GM21367 (cell line): ENCODE data around the gene SIRPA.

Experiments used
- ATAC-seq: cut with Tn5 transposase; IDR thresholded peaks from one replicate; pipeline ENCODE4 v1.9.1; 2021; ENCODE audit not compliant: unreplicated experiment

Gene SIRPA

DNA sequence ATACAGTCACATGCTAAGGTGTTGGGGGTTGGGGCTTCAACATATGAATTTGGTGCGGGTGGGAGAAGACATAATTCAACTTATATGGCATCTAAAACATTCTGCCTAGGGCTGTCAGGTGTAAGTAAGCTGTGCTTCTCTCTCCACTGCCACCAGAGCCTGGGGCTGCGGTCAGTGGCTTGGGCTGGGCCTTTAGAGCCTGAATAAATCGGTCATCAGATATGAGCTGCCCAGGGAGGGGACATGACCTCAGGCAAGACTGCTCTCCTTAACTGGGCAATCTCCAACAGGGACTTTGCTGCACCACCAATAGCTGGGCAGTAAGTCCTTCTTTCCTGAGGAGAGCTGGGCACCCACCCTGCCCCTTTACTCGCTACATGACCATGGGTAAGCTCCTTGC lies 24.9 kb upstream of the SIRPA start:
- ATAC-seq, result no peak

DNA sequence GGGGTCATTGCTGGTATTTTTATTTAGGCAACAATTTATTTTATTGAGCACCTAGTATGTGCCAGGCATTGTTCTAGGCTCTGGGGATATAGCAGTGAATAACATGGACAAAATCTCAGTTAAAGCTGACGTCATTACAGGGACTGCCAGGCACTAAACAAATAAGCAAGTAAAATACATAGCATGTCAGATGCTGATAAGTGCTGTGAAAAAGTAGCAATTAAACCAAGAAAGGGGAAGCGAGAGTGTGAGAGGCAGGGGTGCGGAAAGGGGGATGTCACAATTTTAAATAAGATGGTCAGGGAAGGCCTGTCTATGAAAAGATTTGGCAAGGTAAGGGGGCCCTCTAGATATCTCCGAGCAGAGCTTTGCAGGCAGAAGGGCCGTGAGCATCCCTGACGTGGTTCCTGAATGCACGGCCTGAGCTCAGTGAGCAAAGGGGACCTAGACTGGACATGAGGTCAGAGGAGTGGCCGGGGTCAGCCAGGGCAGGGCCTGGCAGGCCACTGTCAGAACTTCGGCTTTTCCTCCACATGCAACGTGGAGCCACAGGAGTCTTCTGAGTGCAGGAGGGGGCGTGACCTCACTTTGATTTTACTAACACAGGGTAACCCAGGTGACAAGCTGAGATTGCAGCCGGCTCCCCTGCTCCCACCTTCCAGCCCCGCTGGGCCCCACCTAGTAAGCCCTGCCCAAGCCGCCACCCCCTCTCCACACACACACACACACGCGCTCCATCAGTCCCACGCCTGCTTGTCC lies 24.2 kb upstream of the SIRPA start:
- ATAC-seq, result peak; percentile 47

DNA sequence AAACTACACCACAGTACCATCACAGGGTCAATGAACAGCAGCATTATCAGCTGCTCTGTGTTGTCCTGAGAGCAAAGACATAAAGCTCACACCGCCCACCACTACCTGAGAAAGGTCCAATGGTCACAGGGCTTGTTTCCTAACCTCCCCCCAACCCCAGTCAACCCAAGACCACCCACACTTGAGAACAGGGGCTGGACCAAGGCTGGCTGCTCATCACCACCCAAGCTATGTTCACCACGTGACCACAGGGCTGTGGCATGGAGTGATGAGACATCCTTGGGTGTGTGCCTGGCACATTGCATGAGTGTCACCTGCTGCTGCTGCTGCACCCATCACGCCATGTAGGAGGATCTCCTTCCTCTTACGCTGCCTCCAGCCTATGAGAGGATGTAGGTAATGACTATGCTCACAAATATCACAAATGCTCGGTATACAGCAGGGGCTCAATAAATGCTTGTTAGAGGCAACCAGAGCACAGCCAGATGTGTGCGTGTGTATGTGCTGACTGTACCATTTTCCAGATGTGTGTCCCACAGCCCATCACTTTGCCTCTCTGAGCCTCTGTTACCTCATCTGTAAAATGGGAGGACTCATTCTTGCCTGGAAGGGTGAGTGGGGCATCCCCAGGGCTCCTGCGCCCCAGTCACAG lies 23.3 kb upstream of the SIRPA start:
- ATAC-seq, result no peak

DNA sequence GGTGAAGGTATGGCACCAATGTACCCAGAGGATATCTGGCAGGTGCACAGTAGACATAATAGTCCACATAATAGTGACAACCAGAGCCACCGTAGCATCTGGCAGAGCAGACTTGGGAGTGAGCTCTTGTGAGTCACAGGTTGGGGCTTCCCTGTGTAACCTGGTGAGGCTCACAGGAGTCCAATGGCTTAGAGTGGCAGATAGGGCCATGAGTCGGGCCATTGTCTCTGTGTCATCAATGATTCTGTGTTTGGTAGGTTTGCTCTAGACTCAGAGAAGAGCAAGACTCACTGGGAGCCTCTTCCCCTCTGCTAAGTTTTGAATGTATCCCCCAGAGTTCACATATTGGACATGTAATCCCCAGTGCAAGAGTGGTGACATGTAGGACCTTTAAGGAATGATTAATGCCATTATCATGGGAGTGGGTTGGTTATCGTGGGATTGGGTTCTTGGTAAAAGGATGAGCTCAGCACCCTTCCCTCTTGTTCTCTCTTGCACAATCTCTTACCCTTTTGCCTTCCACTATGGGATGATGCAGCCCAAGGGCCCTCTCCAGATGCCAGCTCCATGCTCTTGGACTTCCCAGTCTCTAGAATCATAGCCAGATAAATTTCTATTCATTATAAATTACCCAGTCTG lies 22.6 kb upstream of the SIRPA start:
- no peak for ATAC-seq

DNA sequence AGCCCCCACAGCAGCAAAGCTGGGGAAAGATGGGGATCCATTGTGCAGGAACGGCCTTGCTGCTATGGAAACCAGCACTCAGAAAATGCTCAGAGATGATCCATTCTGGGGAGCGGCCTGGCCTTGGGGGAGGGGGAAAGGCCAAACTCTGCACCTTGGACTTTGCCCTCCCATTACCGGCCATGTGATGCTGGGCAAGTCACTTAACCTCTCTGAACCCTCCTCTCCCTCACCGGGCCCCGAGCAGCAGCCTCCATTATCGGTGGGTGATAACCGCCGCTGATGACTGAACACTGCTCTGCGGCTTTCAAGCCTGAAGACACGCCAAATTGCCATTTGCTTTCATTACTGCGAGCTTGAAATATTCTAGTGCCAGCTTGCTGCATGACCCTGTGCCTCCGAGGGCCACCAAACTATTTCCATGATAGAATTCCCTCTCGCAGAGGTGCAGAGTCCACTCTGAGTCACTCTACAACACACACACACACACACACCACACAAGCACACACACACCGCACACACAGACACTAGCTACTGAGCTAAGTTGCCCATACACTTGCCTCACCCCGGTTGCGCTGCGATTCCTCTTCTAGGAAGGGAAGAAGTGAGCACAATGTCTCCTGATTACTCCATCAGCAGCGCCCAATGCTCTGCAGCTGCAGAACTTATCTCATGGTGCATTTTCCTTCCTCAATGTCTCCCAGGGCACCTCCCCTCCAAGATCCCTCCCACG lies 20.6 kb upstream of the SIRPA start:
- no peak for ATAC-seq

DNA sequence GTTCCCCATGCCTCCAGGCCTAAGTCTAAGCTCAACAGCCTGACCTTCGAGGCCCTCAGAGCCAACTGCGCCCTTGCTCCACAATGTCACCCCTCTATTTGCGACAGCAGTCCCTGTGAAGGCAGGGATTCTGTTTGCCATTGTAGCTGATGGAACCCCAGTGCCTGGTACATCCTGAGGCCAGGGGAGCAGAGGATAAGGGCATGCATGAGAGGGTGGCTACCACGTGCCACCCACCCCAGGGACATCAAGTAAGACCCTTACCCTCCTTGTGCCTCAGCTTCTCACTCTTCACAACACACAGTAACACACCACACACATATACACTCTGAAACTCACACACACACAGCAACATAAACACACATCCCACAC lies 20.0 kb upstream of the SIRPA start:
- ATAC-seq, result no peak

DNA sequence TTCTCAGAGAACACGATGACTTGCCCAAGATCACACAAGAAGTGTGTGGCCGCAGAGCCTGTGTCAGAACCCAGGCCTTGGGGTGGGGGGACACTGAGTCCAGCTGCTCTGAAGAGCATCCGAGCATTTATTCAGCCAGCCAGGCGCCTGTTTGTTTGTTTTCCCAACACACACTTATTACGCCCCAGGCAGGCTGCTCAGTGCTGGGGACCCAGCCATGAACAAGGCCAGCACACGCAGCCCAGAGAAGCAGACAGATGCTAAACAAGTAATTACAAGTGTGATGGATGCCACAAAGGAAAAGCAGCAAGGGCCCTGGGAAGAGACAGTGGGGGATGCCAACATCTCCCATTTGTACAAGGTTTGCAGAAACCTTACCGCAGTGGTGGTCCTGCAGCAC lies 19.4 kb upstream of the SIRPA start:
- ATAC-seq, result no peak

DNA sequence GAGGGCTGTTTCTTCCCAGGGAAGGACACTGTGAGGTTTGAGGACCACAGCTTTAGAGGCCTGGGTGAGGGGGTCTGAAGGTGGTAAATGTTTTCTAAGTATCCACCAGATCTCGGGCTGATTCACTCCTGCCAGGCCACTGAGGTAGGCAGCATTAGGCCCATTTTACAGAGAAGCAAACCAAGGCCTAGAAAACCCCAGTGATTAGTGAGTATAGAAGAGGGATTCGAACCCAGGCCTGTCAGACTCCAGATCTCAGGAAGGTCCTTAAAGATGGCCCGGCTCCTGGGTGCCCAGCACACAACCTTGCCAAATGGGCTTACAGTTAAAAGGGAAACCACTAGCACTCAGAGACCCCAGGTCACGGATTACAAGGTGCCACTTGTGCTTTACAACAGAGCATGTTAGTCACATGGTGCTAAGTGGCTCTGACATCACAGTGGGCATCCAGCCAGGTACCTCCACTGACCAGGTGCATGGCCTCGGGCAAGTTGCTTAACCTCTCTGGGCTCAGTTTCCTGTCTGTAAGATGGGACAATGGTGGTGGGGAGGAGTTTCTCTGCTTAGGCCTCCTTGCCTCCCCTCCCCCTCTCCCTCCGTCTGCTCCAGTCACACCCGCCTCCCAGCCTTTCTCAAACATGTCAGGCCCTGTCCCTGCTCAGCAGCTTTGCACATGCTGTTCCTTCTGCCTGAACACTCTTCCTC lies 18.8 kb upstream of the SIRPA start:
- no peak for ATAC-seq

DNA sequence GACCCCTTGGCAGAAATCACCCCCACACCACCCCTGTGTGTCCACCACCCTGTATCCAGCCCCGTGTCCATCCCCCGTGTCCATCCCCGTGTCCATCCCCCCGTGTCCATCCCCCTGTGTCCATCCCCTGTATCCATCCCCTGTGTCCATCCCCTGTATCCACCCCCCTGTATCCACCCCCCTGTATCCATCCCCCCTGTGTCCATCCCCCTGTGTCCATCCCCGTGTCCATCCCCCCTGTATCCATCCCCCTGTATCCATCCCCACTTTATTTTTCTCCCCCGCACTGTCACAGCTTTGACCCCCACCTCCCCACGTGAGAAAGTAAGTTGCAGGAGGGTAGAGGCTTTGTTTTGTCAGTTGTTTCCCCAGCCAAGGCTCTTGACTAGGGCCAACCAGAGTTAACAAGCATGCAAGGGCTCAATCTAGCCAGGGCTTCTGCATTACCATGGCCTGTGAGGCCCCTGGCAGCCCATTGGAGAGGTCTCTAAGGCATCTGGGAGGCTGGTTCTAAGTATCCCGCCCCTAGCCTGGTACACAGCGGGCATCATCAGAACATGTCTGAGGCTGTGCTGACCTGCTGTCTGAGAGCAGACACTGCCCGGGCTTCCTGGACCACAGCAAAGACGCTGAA lies 18.1 kb upstream of the SIRPA start:
- no peak for ATAC-seq

DNA sequence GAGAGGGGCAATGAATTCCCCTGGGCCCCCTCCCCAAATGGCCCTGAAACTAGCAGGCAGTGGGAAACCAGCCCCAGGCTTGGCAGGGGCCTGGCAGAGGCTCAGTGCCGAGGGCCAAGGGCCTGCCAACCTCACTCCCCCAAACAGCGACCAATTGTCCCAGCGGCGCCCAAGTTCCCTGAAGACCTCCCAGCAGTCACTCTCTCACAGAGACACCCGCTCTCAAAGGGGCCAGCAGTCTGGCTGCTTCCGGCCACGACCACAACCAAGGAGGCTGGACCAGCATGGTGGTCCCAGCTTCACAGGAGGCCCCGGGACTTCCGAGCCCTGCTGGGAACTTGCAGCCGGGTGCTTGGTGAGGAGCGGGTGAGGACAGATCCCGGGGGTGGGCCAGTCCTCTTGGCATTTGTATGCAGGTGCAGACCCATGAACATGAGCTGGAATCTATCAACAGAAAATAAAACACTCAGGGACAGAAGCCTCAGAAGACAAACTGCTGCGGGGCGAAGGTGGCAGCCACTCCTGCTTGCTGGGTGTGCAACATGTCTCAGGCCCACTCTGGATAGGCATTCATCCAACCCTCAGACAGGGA lies 17.5 kb upstream of the SIRPA start:
- no peak for ATAC-seq

DNA sequence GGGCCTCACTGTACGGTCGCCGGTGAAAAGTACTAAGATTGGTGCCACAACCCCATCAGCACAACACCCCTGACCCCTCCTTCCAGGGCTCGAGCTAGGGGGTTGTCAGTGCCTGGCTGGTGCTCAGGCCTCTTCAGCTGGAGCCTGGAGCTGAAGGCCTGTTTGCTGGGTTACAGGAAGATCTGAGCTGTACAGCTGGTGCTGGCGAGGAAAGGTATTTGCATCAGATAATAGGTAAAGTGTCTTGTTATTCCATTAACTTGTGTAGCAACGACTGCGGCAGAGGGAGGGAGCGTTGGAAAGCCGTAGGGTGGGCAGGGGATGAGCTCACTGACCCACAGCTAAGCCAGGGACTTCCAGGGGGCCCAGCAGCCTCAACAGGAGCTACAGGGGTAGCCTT lies 15.8 kb upstream of the SIRPA start:
- no peak for ATAC-seq

DNA sequence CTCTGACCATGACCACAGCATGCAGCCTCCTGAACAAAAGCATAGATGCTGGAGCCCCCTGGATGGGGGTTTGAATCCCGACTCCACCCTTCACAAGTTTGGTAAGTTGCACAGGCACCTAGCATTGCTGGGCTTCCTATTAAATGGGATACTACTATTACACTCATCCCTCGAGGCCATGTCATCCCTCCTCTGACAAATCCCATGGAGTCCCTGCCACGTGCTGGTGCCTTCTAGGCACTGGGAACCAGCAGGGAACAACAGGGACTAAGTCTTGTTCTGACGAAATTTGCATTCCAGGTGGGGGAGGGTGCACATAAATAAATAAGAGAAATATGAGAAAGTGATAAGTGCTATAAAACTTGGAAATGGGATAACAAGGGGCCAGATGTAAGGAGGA lies 15.3 kb upstream of the SIRPA start:
- ATAC-seq, result no peak

DNA sequence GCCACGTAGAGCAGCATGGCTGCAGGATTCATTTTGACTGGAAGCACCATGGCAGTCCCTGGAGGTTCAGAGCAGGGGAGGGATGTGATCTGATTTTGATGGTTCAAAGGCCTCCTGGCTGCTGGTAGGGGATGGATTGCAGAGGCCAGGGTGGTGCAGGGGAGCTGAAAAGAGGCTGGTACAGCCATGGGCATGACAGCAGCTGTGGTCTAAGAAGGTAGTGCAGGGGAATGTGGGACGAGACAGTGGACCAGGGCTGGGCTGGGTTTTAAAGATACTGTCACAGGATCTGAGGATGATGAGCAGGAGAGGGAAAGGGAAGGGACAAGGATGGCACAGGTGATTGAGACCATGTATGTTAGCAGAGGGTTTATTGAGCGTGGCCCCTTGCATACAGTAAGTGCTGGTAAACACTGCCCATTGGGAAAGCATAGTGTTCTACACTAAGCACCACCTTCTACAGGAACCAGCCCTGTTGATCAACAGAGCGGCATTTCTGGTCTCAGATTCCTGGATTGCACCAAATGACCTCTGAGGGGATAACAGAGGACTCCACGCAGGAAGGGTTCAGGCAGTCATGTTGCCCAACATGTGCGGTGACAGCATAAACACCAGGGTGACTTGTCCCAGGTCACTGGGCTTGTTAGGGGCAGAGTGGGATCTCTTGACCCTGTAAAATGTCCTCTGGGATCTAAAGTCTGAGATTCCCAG lies 14.5 kb upstream of the SIRPA start:
- no peak for ATAC-seq

DNA sequence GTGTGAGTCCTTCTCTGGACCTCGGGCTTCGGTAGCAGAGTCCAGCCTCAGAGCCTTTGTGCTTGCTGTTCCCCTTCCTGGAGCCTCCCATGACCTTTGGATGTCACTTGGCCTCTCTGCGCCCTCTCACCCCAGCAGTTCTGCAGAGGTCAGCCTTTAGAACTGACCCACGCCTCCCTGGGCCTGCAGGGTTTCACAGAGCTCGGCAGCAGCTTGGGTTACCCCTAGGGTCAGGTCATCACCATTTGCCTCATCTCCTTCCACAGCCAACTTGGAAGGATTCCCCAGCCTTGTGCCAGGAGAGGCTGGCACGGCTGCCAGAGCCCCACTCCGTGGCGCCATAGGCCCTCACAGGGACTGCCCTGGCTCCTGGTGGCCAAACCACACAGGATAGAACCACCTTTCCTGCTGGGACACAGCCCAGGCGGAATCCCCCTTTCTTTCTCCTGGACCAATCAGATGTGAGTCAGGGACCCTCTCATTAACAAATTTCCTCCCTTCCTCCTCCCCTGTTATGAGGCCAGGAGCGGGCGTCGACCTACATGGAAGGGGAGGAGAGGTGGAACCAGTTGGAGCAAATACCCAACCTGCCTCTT lies 13.9 kb upstream of the SIRPA start:
- ATAC-seq, result no peak

DNA sequence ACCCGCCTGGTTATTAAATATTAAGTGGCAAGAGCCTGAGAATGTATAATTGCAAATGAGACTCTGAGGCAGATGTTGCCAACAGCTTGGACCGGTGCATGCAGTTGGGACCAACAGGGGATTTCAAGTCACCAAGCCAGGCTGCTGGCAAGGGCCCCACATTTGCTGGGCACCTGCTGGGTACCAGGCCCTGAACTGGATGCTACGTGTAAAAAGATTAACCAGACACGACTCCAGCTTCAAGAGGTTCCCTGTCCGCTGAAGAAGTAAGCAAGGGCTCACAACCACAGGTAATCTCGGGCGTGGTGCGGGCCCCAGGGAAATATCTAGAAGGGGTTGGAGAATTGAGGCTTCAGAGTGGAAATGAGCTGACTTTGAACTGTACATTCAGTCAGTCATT lies 13.2 kb upstream of the SIRPA start:
- ATAC-seq, result no peak

DNA sequence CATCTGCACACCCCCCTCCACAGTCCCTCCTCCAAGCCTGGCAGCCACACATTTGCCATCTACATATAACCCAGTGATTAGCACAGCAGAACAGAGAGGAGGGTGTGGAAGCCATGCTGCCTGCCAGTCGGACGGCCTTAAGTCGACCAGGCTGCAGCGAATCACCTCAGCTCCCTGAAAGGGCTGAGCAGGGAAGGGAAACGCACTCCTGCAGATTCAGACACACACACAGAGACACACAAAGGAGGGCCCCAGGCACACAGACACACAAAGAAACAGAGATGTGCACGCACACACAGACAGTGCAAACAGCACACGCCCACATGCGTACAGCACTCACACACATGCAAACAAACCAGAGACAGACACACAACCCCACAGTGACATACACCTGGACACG lies 11.2 kb upstream of the SIRPA start:
- ATAC-seq, result no peak

DNA sequence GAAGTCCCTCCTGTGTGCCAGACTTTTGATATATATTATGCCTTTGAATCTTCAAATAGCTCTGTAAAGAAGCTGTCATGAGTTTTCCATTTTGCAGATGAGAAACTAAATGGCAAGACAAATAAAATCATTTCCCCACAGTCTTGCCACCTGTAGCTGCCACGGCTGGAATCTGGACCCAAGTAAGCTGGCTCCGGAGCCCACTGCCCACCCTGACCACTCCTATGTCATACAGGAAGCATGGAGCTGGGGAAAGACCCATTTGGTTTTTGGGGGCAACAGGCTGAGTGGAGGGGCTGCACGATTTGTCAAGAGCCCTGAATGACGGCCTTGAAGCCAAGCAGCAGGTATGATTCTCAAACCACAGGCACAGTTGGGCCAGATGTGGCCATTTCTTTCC lies 10.0 kb upstream of the SIRPA start:
- ATAC-seq, result no peak

DNA sequence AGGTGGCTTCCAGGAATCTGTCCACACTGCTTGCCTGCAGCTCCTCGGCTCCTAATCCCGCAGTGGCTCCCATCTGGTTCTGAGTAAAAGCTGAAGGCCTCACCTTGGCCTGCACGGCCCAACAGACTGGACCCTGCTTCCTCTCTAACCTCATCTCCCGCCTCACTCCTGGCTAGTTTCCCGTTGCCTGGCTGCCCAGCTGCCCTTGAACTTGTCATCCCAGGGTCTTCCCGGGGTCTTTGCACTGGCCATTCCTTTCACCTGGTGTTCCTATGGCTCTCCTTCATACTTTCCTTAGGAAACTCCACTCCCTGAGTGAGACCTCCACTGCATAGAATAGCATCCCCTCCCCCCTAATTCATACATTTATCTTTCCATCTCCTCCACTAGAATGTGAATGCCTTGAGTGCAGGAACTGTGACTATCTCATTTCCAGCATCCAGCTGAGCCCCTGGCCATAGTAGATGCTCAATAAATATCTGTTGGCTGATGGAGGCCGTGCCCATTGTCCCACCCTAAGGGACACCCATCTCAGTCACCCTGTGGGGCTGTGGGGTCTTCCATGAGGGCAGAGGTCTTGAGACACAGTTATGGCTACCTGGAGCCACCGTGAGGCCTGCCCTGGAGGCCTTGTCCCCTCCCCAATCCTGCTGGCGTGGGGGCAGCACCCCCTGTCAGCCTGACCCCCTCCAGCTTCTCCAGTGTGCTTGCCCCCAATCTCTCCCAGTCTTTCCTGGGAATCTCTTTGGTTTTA lies 9.1 kb upstream of the SIRPA start:
- ATAC-seq, result no peak

DNA sequence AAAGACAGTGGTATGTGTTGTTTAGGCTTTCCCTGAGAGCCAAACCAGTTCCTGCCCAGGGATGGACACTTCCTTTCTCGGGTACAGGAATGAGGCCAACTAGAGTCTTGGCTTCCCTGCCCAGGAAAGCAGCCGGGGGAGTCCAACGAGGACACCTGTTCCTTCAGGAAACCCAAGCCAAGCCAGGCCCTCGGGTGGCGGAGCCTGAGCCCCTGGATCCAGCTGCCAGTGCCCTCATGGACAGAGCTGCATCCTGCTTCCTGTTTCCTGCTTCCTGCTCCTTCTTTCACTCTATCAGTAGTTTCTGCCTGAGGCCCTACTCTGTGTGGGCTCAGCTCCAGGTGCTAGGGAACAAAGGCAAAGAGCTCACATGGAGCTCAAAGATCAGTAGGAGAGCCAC lies 7.9 kb upstream of the SIRPA start:
- no peak for ATAC-seq
